MCF 10A (cell line): ENCODE measurements around the gene CSE1L. TPM values are rescaled to one million over a fixed set of nuclear protein-coding genes. Genes with fewer than 3 reads are reported as not detected.
"Not testable (repeated sequence)": the region's sequence is repeated elsewhere in the genome, so short reads cannot be mapped to it uniquely, and the experiment has no call there.

ENCODE experiments used
- BruUV-seq: library from RNA; stranded (reverse); fragments of 400-500 nt; replicated peaks from 2 replicates; lab custom pipeline; 2021; lab: Mats Ljungman, UMichigan
- CTCF ChIA-PET: fragments of 300-600 bp; sonication (Branson Sonifier 250); formaldehyde crosslinking; extraction: SDS; loops from one replicate; lab custom pipeline; 2021; ENCODE audit warnings: antibody characterized with exemption, inconsistent platforms; lab: Yijun Ruan, JAX
- POLR2A ChIA-PET: fragments of 300-600, 350-650 bp; sonication (Branson Sonifier 250); formaldehyde crosslinking; extraction: SDS; loops from one replicate; lab custom pipeline; 2020; ENCODE audit warnings: antibody characterized with exemption, inconsistent platforms; lab: Yijun Ruan, JAX
- DNase-seq: peaks from one replicate; pipeline ENCODE4 v3.0.0-alpha.2; 2018; ENCODE audit not compliant: unreplicated experiment
- H3K27ac Mint-ChIP-seq: one replicate; pipeline ENCODE4 v1.8.0; 2022; ENCODE audit warnings: mild to moderate bottlenecking, low read depth, mixed read lengths; ENCODE audit not compliant: unreplicated experiment
- H3K27me3 Mint-ChIP-seq: one replicate; pipeline ENCODE4 v1.8.0; 2022; ENCODE audit warnings: mixed read lengths; ENCODE audit not compliant: insufficient read depth, unreplicated experiment
- H3K36me3 Mint-ChIP-seq: one replicate; pipeline ENCODE4 v1.8.0; 2022; ENCODE audit warnings: mild to moderate bottlenecking, moderate library complexity, mixed read lengths; ENCODE audit not compliant: insufficient read depth, unreplicated experiment
- H3K4me1 Mint-ChIP-seq: one replicate; pipeline ENCODE4 v1.8.0; 2022; ENCODE audit warnings: mixed read lengths; ENCODE audit not compliant: insufficient read depth, unreplicated experiment
- H3K4me3 Mint-ChIP-seq: one replicate; pipeline ENCODE4 v1.8.0; 2022; ENCODE audit warnings: mild to moderate bottlenecking, moderate library complexity, mixed read lengths; ENCODE audit not compliant: unreplicated experiment
- H3K9me3 Mint-ChIP-seq: one replicate; pipeline ENCODE4 v1.8.0; 2022; ENCODE audit warnings: mixed read lengths; ENCODE audit not compliant: unreplicated experiment
- CTCF ChIP-seq: fragments of 200-600 bp; IDR thresholded peaks from one replicate; pipeline ENCODE4 v1.8.0; 2022; ENCODE audit warnings: antibody characterized with exemption, mild to moderate bottlenecking; ENCODE audit not compliant: unreplicated experiment
- intact Hi-C: fragments of 100-400 bp; cut with micrococcal nuclease; formaldehyde crosslinking; loops from 2 replicates; pipeline ENCODE4 v1.14.1; 2022
- total RNA-seq: library from RNA; stranded (reverse); gene quantifications from 2 replicates; pipeline ENCODE4 v1.2.3, GENCODE V29; 2022

The CSE1L gene
- total RNA-seq, 1 experiment from 2014 or later, result 101 TPM

- POLR2A ChIA-PET, result no interaction called here
- H3K36me3 Mint-ChIP-seq, result peaks cover 96% of the 10 kb centered on the region
Measured at GRCh38 chr20:49099011-49099410, 52.9 kb downstream of the CSE1L start.

GRCh38 chr20:49100292-49100691 is 54.2 kb downstream of the CSE1L start:
- CTCF ChIA-PET, result interaction anchor here (0.9 to 1.3 kb wide), 2 partner anchors 32 to 145 kb away, joined by 3 to 9 read pairs; no protein-coding TSS in a partner anchor
- BruUV-seq, intact Hi-C loops, DNase-seq, H3K4me1 Mint-ChIP-seq, H3K27ac Mint-ChIP-seq, H3K27me3 Mint-ChIP-seq, H3K9me3 Mint-ChIP-seq, H3K4me3 Mint-ChIP-seq: not testable (repeated sequence)
- POLR2A ChIA-PET, result interaction anchor here (0.8 to 1.4 kb wide), 3 partner anchors 8 to 179 kb away, joined by 3 to 4 read pairs (median 3); no protein-coding TSS in a partner anchor
- H3K36me3 Mint-ChIP-seq, result peaks cover 93% of the 10 kb centered on the region

More at GRCh38 chr20:49099011-49099410, 52.9 kb downstream of the CSE1L start:
- no TSS peak for BruUV-seq
- intact Hi-C loops, result no loop called here
- no peak for DNase-seq
- H3K9me3 Mint-ChIP-seq, result no peaks in the 10 kb centered on the region
- no peak overlapping the region for H3K4me3 Mint-ChIP-seq
- no peak for TF ChIP-seq CTCF
- H3K4me1 Mint-ChIP-seq, result no peaks in the 10 kb centered on the region
- H3K27ac Mint-ChIP-seq, result no peak overlapping the region
- CTCF ChIA-PET, result interaction anchor here (0.6 to 0.7 kb wide), 3 partner anchors 13 to 540 kb away, joined by 3 read pairs; no protein-coding TSS in a partner anchor
- no peaks in the 10 kb centered on the region for H3K27me3 Mint-ChIP-seq

GRCh38 chr20:49100972-49101371 is 54.9 kb downstream of the CSE1L start:
- ChIA-PET CTCF (interaction anchor here (0.7 to 1.3 kb wide), 5 partner anchors 26 to 145 kb away, joined by 3 to 9 read pairs (median 3); no protein-coding TSS in a partner anchor), POLR2A (interaction anchor here (0.8 to 1.4 kb wide), 4 partner anchors 8 to 178 kb away, joined by 3 to 6 read pairs (median 4); no protein-coding TSS in a partner anchor)
- Mint-ChIP-seq H3K4me3 (no peak overlapping the region), H3K27me3 (no peaks in the 10 kb centered on the region), H3K36me3 (peaks cover 86% of the 10 kb centered on the region), H3K4me1 (no peaks in the 10 kb centered on the region), H3K9me3 (no peaks in the 10 kb centered on the region), H3K27ac (peak overlapping the region; percentile 74)
- no peak for TF ChIP-seq CTCF
- BruUV-seq, result no TSS peak
- intact Hi-C loops, result no loop called here
- no peak for DNase-seq

GRCh38 chr20:49103019-49103418 is 56.9 kb downstream of the CSE1L start:
- ChIA-PET POLR2A (interaction anchor here (0.6 to 1.0 kb wide), 4 partner anchors 13 to 31 kb away, joined by 3 to 6 read pairs (median 4); no protein-coding TSS in a partner anchor), CTCF (no interaction called here)
- no peak for DNase-seq
- intact Hi-C loops, result no loop called here
- Mint-ChIP-seq H3K27me3 (no peaks in the 10 kb centered on the region), H3K36me3 (peaks cover 66% of the 10 kb centered on the region), H3K4me3 (no peak overlapping the region), H3K9me3 (no peaks in the 10 kb centered on the region), H3K4me1 (no peaks in the 10 kb centered on the region), H3K27ac (no peak overlapping the region)
- TF ChIP-seq CTCF, result no peak
- no TSS peak for BruUV-seq
